UCSD-AML1 (cell line): Measurements from ENCODE around the gene MAP3K8.
A peak's percentile ranks its signal among the peaks of the same experiment; 100 is the strongest.

Experiments
- DNase-seq: peaks from one replicate; lab custom pipeline; 2025; ENCODE audit not compliant: unreplicated experiment; lab: John Stamatoyannopoulos, UW

Gene MAP3K8

DNA sequence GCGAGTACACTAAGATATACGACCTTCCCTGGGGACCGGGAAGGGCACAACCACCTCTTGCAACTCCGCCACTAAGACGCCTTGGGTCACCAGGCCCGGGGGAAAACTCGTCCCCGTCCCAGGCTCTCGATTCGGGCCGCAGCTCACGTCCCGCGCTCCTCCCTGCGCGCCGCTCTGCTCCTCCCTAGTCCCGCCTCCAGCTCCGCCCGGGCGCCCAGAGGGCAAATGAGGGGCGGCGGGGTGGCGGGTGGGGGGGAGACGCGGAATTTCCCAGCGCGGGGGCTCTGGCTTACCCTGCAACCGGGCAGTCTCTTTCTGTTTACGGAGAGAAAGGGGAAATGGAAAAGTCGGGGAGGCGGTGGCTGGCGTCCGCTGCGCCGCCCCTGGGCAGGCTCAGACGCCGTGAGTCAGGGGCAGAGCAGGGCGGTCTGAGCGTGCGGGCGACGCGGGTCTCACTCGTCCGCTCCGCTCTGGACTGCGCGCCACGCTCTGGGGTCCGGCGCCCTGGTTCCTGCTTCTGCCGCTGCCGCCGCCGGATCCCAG, at the start of gene MAP3K8:
Gene MAP3K8, plus strand, starts transcription at position 455 of the 543 bp plus-strand sequence. CDS start 4,755 bp downstream, outside the sequence.
- peak; percentile 95 for DNase-seq

DNA sequence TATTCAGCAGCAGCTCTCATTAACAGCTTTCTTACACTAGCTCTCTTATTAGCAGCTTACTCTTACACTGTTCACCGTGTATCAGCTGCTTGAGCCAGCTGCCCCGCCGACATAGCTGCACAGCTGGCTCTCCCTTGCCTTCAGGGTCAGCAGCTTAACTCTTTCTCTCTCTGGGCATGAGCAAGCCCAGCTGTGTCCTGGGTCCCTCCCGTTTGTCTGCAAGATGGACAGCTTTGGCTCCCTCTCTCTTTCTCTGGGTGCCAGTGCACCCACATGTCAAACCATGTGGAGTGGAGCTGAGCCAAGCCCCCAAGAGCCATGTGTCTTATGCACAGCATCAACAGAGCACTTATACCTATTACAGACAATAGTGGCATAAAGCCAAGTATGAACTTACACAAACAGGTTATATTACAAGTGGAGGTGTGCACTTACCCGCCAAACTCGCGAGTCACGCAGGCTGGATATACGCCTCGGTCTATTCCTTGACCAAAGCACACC, 49.2 kb upstream of the MAP3K8 start:
- DNase-seq: peak; percentile 25

DNA sequence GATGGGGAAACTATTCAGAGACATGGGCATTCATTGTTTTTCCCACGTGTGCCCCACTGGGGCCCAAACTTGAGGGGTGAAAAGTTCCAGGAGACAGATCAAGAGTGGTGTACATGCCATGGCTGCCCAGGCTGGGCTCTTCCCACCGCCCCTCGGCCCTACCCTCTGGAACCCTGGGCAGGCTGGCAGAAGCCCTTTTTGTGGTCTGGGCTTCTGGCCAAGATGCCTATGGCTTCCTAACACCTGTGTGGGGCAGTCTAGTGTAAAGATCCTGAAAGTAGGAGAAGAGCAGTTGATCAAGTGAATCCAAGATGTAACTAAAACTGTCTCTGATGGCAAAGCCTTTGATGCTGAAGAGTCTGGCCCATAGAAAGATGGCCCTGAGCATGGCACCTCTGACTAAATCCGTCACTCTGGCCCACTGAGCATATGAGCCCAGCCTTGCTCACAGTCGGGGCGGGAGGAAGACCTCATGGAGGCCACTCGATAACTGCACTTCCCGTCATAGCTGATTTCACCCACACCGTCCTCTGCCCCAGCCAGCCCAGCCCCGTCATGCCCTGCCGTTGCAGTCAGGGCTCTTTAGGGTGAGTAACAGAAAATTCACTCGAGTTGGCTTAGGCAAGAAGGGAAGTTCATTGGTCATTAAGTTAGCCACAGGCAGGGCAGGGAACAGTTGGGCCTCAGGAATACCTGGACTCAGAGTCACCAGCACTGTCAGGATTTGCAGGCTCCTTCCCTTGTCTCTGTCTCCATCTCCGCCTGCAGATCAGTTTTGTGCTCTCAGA, 47.0 kb upstream of the MAP3K8 start:
- DNase-seq: no peak

DNA sequence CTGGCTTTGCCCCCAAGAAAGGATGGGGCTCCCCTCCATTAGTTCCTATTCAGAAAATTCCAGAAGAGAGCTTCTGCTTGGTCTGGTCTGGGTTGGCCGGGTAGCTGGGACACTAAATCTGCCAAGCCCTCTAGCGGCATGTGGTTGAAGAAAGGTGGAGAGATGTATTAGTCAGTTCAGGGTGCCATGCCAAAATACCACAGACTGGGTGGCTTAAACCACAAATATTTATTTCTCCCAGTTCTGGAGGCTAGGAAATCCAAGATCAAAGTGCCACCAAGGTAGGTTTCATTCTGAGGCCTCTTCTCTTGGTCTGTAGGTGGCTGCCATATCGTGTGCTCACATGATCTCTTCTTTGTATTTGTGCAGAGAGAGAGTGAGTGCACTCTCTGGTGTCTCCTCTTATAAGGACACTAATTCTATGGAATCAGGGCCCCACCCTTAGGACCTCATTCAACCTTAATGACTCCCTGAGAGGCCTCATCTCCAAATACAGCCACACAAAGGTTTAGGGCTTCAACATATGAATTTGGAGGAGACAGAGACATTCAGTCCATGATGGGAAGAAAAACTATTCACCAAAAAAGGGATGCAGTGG, 46.2 kb upstream of the MAP3K8 start:
- DNase-seq: no peak

DNA sequence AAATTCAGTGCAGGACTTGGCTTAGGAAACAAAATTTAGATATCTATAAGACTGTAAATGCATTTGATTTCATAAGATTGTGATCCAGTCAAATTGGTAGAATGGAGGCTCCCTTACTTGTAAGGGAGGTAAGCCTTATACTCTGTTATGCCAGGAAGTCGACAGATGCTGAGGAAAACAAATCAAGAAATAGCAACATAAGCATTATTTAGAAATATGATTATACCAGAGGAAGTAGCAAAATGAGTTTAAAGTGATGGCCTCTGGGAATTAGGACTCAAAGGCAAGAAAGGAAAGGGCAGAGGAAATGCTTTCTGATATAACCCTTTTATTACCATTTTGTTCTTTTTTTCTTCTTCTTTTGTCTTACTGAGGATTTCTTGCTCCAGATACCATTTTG, 44.4 kb upstream of the MAP3K8 start:
- no peak for DNase-seq

DNA sequence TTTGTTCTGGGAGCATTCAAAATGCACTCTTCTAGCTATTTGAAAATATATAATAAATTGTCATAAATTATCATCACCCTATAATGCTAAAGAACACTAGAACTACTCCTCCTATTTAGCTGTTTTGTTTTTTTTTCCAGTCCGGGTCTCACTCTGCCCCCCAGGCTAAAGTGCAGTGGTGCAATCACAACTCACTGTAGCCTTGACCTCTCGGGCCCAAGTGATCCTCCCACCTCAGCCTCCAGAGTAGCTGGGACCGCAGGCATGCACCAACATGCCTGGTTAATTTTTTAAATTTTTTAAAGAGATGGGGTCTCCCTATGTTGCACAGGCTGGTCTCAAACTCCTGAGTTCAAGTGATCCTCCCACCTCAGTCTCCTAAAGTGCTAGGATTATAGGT, 43.8 kb upstream of the MAP3K8 start:
- DNase-seq: no peak

DNA sequence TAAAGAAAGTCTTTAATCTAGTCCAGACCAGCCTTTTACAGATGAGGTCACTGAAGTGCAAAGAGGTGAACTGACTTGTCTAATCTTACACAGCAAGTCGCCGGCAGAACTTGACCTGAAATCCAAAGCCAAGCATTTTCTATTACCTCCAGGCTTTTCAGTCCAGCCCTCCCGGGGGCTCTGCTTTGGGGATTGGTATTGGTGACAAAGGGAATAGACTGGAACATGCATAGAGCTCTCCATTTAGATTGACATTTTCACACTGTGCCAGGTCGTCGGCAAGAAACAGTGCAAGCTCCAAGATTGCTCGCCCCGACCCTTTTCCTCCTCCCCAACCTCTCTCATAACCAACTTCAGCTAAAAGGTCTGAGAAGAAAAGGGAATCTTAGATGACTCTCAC, 42.7 kb upstream of the MAP3K8 start:
- DNase-seq: no peak

DNA sequence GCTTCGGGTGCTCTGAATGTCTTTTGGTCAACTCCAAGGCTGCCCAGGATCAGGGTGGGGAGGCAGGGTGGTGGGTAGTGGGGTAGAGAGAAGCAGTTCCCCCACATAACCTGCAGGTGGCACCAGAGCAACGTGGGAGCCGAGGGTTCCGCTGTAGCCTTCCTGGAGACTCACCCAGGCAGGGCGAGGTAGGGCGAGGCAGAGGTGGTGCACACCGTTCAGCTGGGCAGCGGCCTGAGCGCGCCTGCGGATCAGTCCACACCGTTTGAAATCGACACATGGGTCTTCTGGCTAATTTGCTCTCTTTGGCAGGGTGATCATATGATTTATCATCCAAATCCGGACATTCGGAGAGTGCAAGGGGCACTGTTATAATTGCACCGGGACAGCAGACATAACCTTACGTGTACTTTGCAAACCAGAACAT, 41.4 kb upstream of the MAP3K8 start:
- peak; percentile 71 for DNase-seq

DNA sequence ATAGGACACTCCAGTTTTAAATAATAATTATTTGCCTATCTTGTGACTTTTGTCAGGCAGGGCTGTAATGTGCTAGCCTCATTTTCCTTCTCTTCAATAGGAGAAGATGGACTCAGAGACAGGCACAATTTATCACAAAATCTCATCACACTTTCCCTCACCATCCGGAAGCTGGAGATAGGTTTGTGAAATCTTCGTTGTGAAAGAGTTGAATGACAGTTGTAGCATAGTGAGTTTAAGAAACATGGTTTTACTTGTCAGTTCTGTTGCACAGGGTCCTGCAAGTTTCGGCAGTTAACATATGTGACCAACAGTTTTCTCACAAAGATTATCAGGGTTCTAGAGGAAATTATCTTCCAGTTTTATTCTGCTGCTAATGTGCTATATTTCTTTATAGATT, 37.7 kb upstream of the MAP3K8 start:
- no peak for DNase-seq

DNA sequence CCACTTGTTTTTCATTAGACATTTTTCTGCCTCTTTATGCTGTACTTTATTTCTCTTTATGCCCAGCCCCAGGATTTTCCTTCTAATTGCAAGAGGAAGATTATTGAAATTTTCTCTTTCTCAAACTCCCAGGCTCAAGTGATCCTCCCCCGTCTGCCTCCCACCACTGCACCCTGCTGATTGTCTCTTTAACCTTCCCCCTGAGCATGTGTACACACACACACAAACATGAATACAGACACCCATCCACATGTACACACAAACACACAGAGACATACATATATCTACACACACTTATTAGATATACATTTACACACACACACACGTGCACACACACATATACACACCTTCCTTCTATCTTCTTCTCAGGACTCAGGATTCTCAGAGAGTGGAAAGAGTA, 37.3 kb upstream of the MAP3K8 start:
- DNase-seq: no peak

DNA sequence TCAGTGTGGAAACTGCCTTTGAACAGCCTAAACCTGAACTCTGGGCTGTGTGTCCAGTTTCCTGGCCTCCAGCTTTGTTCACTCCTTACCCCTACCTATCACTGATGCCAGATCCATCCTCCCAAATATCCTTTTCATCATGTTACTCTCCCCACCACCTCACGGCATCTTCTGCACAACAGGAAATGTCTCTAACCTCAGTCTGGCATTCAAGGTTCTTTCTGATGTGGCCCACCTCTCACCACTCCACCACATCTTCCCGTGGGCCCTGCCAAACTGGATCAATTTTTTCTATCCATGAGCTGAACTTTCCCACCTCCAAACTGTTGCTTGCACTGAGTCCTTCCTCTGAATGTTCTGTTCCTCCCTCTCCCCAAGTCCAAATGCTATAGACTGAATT, 35.8 kb upstream of the MAP3K8 start:
- no peak for DNase-seq

DNA sequence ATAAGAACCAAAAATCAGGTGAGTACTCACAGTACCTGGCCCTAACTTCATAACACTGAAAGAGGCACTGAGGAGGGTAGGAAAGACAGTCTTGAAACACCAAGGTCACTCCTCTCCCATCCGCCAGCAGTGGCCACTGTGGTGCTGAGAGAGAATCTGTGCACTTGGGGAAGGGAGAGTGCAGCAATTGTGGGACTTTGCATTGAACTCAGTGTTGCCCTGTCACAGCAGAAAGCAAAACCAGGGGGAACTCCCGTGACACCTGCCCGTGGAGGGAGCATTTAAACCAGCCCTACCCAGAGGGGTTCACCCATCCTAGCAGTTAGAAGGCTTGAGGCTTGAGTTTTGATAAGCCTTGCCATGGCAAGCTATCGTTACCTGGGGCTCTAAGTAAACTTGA, 35.2 kb upstream of the MAP3K8 start:
- no peak for DNase-seq

DNA sequence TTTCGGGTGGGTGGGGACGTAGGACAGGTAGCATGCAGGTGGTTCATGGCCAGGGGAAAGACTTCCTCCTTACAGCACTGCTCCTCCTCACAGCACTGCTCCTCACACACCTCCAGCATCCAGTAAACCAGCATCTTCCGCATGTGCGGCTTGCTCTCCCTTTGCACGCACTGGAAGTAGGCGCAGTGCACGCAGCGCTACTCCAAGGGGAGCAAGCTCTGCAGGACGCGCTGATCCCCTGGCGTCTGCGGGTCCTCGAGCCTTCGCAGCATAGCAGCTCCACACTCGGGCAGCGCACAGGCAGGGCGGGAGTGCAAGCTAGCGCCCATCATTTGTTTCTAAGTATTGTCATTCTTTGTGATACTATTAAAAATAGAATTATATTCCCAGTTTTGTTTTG, 30.5 kb upstream of the MAP3K8 start:
- no peak for DNase-seq

DNA sequence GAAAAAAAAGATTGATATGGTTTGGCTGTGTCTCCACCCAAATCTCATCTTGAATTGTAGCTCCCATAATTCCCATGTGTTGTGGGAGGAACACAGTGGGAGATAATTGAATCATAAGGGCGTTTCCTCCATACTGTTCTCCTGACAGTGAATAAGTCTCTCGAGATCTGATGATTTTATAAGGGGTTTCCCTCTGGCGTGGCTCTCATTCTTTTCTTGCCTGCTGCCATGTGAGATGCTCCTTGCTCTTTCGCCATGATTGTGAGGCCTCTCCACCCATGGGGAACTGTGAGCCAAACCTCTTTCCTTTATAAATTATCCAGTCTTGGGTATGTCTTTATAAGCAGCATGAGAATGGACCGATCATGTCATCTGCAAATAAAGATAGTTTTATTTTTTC, 29.4 kb upstream of the MAP3K8 start:
- DNase-seq: no peak

DNA sequence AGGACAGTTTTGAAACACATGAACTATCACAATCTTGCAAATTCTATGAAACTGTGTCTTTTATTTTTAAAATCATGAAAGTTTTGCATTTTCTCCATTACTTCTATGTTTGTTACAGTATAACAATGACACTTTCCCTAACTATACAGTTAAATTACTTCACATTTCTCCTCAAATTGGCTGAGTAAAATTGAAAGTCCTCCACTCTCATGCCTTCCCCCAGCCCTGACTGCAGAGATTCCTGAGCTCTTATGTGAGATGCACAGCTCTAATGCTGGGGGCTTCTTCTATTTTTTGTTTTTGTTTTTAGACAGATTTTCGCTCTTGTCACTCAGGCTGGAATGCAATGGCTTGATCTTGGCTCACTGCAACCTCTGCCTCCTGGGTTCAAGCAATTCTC, 22.7 kb upstream of the MAP3K8 start:
- no peak for DNase-seq

DNA sequence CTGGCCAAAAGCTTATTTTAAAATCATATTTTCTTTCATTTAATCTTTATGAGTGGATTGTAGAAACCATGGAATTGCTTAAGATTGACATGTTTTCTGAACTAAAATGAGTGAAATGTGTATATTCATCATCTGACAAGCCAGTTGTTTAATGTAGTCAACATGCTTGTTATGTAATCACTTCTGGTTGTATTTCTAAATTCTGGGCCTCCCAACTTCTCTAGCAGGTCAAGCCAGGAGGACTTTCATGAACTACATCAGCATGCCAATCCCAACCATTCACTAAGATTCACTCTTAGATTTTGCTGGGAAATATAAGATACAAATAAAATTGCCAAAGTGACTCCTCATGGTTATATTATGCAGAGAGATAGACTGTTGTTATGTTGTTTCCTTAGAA, 21.1 kb upstream of the MAP3K8 start:
- no peak for DNase-seq

DNA sequence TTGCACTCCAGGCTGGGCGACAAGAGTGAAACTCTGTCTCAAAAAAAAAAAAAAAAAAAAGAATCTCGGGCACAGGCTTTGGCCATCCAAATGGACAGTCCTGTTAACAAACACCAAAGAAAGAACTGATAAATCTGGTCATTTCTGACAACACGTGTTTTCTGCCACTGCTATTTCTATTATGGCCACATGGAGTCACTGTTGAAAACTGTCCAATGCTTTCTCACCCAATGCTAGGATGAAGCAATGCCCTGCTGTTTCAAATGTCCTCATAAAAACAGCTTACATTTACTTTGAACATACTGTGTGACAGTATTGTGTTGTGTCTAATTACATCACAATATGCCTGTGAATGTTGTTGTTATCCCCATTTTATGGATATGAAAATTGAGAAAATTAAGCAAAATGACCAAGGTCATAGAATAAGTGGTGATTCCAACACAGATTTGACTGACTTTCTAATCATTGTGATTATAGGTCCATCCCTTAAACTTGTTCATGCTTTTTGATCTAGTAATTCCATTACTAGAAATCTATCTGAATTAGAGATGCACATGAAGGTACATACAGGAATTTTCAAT, 19.9 kb upstream of the MAP3K8 start:
- no peak for DNase-seq

DNA sequence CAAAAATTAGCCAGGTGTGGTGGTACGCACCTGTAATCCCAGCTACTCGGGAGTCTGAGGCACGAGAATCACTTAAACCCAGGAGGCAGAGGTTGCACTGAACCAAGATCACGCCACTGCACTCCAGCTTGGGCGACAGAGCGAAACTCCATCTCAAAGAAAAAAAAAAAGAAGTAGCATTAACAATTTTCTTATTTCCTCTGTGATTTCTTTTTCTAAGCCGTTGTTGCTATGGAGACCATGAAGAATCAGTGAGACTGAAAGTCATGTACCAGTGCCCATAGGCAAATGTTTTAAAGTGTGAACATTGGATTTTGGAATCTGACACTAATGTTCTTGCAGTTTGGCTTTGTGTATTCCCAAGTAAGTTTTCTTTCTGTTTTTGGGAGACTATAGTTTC, 18.4 kb upstream of the MAP3K8 start:
- DNase-seq: no peak

DNA sequence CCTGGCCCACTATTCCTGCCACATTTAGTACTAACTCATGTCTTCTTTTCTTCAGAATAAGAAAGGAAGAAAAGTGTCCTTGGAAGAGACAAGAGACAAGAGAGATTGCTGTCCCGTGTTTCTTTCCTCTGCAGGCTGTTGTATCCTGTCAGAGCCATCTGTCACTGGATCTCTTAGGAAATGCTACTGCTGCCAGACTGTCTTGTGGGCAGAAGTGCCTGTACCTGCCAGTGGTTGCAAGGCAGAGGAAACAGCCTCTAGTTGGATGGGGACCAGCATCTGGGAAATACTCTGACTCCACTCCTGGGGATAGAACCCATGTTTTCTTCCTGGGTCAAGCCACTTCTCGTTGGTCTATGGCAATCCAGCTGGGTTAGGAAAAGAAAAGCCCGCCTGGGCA, 16.7 kb upstream of the MAP3K8 start:
- no peak for DNase-seq

DNA sequence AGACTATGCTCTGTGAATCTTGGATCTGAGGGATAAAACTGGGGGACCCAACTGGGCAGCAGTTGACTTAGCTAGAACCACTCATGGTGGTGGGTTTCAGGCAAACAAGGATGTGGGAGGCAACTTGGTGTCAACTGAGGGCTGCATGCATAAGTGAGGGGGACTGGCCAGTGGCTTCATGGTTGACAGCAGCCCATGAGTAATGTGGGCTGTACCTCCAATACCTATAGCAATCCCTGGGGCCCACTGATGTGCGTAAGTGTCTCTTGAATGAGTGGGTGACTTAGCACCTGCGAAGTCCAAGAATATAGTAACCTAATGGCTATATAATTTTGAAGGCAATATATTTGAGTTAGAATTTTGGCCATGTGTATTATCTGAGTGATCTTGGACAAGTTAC, 13.7 kb upstream of the MAP3K8 start:
- DNase-seq: no peak

DNA sequence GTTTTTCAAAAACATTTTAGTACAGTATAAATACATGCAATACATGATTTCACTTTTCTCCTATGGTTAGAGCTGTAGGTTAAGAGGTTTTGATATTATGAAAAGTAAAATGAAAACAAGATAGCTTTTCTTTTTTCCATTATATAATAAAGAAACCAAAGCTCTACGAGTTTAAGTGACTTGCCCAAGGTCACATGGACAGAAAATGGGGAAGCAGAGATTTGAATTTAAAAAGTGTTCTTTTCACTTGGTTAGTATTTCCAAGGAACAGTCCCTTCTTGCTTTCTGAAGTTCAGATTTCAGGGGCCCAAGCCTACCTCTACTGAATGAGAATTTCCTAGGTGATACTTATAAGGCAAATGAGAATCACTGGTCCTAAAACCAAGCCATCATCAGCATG, 13.2 kb upstream of the MAP3K8 start:
- DNase-seq: no peak

DNA sequence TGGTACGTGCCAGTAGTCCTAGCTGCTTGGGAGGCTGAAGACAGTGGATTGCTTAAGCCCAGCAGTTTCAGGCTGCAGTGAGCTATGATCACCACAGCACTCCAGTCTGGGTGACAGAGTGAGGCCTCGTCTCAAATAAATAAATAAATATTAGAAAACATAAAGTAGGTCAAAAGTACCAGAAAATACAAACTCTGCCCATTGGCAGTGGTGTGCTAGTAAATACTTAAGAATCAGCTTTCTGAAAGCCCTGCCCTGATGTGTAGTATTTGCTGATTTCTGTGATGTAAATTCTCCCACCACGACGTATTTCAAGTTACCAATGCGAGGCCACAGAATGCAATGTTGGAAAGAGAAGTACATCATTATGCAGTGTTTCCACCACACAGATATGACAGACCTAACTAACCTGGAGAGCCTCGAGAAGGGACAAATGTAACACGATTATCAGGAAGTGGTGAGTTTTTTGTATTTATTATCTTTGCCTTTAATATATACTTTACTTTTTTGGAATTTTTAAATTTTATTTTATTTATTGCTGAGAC, 11.8 kb upstream of the MAP3K8 start:
- DNase-seq: no peak
